Loucy (cell line): ENCODE data around the gene SEC11A.
A peak's percentile ranks its signal among the peaks of the same experiment; 100 is the strongest.

Experiments
- H2AFZ ChIP-seq: fragments of 200-600 bp; sonication (generic); 2 replicates; pipeline ENCODE4 v1.6.0; 2016; ENCODE audit warnings: antibody characterized with exemption, mild to moderate bottlenecking, low read length, moderate library complexity
- H3F3A ChIP-seq: fragments of 200-600 bp; 2 replicates; pipeline ENCODE4 v1.6.0; 2016; ENCODE audit warnings: antibody characterized with exemption, low read depth, mild to moderate bottlenecking
- H3K27me3 ChIP-seq: fragments of 200-600 bp; sonication (generic); 2 replicates; pipeline ENCODE4 v1.6.1; 2014; ENCODE audit warnings: low read length, mild to moderate bottlenecking; ENCODE audit not compliant: insufficient read depth, poor library complexity, severe bottlenecking
- H3K36me3 ChIP-seq: fragments of 200-600 bp; sonication (generic); 2 replicates; pipeline ENCODE4 v1.6.1; 2016; ENCODE audit warnings: low read length; ENCODE audit not compliant: insufficient read depth
- H3K4me1 ChIP-seq: fragments of 200-600 bp; sonication (generic); 2 replicates; pipeline ENCODE4 v1.5.1; 2014; ENCODE audit warnings: low read length, mild to moderate bottlenecking; ENCODE audit not compliant: insufficient read depth, poor library complexity, severe bottlenecking
- H3K4me2 ChIP-seq: fragments of 200-600 bp; sonication (generic); 2 replicates; pipeline ENCODE4 v1.6.0; 2014; ENCODE audit warnings: antibody characterized with exemption, low read length, low read depth, mild to moderate bottlenecking; ENCODE audit not compliant: poor library complexity, severe bottlenecking
- H3K4me3 ChIP-seq: fragments of 200-600 bp; sonication (generic); 2 replicates; pipeline ENCODE4 v1.5.1; 2014; ENCODE audit warnings: low read length, mild to moderate bottlenecking, mixed read lengths; ENCODE audit not compliant: poor library complexity, severe bottlenecking
- H3K79me2 ChIP-seq: fragments of 200-600 bp; sonication (generic); 2 replicates; pipeline ENCODE4 v1.6.1; 2014; ENCODE audit warnings: low read length; ENCODE audit not compliant: insufficient read depth
- H3K9ac ChIP-seq: fragments of 200-600 bp; sonication (generic); 2 replicates; pipeline ENCODE4 v1.6.0; 2014; ENCODE audit warnings: mild to moderate bottlenecking, low read depth, low read length, moderate library complexity; ENCODE audit not compliant: poor library complexity, severe bottlenecking
- H3K9me2 ChIP-seq: fragments of 200-600 bp; sonication (generic); replicated peaks from 2 replicates; pipeline ENCODE4 v1.6.1; 2016; ENCODE audit warnings: low read depth, low read length, mixed read lengths
- H3K9me3 ChIP-seq: fragments of 200-600 bp; sonication (generic); 2 replicates; pipeline ENCODE4 v1.6.1; 2014; ENCODE audit warnings: mild to moderate bottlenecking, antibody characterized with exemption, low read length, low read depth; ENCODE audit not compliant: insufficient read depth
- H4K20me1 ChIP-seq: fragments of 200-600 bp; sonication (generic); 2 replicates; pipeline ENCODE4 v1.6.0; 2014; ENCODE audit warnings: antibody characterized with exemption, low read length, mild to moderate bottlenecking; ENCODE audit not compliant: insufficient read depth, poor library complexity, severe bottlenecking
- EZH2phosphoT487 ChIP-seq: fragments of 200-600 bp; IDR thresholded peaks from 2 replicates; pipeline ENCODE4 v1.6.1; 2018; ENCODE audit warnings: antibody characterized with exemption, mild to moderate bottlenecking, moderate library complexity, borderline replicate concordance
- TF ChIP-seq, protein P1 (sequence below): fragments of 200-600 bp; sonication (generic); conservative IDR thresholded peaks from 2 replicates; pipeline ENCODE4 v1.5.1; 2014; ENCODE audit warnings: mild to moderate bottlenecking, antibody characterized with exemption, low read length

The SEC11A gene

DNA sequence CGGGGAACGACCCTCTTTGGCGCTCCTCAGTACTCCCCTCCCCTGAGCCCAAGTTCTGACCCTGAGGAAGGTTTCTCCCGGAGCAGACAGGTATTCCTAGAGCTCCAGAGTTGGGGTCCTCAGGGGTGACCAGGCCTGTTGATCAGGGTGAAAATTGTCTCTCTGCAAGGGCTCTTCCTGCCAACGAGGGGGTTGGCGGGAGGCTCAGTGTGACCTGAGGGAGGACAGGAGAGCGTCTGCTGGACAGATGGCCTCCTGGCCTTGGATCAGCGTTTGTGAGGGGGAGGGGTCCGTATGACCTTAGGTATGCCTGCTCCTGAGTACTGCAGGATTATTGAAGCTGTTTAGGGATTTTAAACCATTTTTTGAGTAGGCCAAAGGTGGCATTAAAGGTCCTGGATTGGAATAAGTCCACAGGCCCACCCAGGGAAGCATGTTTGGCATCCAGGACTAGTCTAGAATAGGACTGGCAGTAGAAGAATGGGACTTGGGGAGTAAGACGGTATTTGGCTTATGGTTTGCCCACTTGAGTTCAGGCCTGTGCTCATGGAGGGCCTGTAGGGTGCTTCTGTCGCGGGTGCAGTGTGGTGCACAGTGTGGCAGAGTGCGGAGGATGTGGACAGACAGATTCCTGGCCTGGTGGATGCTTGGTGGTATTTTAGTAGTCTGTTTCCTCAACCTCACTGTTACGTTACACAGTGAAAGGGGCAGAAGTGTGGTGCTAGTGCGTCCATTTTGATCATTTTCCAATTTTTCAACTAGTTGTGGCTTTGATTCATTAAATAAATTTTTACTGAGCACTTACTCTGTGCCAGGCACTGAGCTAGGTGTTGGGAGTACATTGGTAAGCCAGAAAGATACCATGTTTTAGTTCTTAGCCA, 33.4 kb upstream of the SEC11A start:
- H3K79me2 ChIP-seq: peaks cover 74% of the 10 kb centered on the region
- no peaks in the 10 kb centered on the region for H3K9me3 ChIP-seq
- H3K4me2 ChIP-seq: peak overlapping the region; percentile 83
- H3K4me3 ChIP-seq: peak overlapping the region; percentile 88
- peaks cover 45% of the 10 kb centered on the region for H3K4me1 ChIP-seq
- TF ChIP-seq, protein P1, sequence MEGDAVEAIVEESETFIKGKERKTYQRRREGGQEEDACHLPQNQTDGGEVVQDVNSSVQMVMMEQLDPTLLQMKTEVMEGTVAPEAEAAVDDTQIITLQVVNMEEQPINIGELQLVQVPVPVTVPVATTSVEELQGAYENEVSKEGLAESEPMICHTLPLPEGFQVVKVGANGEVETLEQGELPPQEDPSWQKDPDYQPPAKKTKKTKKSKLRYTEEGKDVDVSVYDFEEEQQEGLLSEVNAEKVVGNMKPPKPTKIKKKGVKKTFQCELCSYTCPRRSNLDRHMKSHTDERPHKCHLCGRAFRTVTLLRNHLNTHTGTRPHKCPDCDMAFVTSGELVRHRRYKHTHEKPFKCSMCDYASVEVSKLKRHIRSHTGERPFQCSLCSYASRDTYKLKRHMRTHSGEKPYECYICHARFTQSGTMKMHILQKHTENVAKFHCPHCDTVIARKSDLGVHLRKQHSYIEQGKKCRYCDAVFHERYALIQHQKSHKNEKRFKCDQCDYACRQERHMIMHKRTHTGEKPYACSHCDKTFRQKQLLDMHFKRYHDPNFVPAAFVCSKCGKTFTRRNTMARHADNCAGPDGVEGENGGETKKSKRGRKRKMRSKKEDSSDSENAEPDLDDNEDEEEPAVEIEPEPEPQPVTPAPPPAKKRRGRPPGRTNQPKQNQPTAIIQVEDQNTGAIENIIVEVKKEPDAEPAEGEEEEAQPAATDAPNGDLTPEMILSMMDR: no peak
- no peak for TF ChIP-seq EZH2phosphoT487
- H3F3A ChIP-seq: no peaks in the 10 kb centered on the region
- no peaks in the 10 kb centered on the region for H3K9me2 ChIP-seq
- peak overlapping the region; percentile 45; the same call in 1 of the 2 replicates for H2AFZ ChIP-seq
- H3K9ac ChIP-seq: peak overlapping the region; percentile 80
- peaks cover 43% of the 10 kb centered on the region for H4K20me1 ChIP-seq
- no peaks in the 10 kb centered on the region for H3K36me3 ChIP-seq
- H3K27me3 ChIP-seq: no peaks in the 10 kb centered on the region

DNA sequence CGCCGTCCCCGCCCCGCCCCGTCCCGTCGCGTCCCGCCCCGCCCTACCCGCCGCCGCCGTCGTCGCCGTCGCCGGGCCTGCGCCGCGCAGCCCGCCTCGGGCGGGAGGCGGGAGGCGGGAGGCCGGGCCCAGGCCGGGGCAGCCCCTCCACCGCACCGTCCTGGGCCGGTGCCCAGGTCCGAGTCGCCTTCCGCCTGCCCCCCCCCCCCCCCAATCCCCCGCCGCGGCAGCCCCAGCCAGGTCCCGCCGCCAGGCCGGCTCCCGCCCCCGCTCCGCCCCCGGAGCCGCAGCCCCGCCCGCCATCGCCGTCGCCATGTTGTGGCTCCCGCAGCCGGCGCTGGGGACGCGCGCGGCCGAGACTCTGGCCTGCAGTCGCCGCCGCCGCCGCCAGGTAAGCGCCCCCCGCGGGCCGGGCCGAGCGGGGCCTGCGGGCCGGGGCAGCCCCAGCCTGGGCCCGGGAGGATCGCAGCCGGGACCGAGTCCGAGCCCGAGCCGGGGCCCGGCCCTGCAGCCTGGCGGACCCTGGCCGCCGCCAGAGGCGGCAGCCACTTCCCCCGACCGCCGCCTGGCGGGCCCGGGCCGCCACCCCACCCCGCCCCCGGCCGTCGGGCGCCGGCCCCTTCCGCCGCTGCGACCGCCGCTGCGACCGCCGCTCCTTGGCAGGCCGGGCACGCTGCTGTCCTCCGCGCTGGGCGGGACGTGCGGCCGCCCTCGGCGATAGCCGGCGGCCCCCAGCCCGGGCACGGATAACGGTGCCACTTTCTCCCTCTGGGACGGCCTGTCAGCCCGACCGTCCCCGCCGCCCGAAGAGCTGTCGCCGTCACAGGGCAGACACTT, 32.6 kb upstream of the SEC11A start, which contains the start of gene ZNF592:
ZNF592 (plus strand) TSS at position 319 of the 837 bp plus-strand sequence. CDS start 34,084 bp downstream, outside the sequence.
- Histone ChIP-seq H3K4me1 (peaks cover 39% of the 10 kb centered on the region), H2AFZ (peak within 1 kb of the TSS; percentile 96), H3K9ac (peak within 1 kb of the TSS; percentile 89), H3K79me2 (peaks cover 65% of the 10 kb centered on the region), H3F3A (no peaks in the 10 kb centered on the region), H3K36me3 (no peaks in the 10 kb centered on the region), H4K20me1 (peaks cover 36% of the 10 kb centered on the region), H3K27me3 (no peaks in the 10 kb centered on the region), H3K9me3 (no peaks in the 10 kb centered on the region), H3K4me3 (peak within 1 kb of the TSS; percentile 88), H3K4me2 (peak within 1 kb of the TSS; percentile 91), H3K9me2 (no peaks in the 10 kb centered on the region)
- TF ChIP-seq EZH2phosphoT487: no peak
- TF ChIP-seq, protein P1: no peak

DNA sequence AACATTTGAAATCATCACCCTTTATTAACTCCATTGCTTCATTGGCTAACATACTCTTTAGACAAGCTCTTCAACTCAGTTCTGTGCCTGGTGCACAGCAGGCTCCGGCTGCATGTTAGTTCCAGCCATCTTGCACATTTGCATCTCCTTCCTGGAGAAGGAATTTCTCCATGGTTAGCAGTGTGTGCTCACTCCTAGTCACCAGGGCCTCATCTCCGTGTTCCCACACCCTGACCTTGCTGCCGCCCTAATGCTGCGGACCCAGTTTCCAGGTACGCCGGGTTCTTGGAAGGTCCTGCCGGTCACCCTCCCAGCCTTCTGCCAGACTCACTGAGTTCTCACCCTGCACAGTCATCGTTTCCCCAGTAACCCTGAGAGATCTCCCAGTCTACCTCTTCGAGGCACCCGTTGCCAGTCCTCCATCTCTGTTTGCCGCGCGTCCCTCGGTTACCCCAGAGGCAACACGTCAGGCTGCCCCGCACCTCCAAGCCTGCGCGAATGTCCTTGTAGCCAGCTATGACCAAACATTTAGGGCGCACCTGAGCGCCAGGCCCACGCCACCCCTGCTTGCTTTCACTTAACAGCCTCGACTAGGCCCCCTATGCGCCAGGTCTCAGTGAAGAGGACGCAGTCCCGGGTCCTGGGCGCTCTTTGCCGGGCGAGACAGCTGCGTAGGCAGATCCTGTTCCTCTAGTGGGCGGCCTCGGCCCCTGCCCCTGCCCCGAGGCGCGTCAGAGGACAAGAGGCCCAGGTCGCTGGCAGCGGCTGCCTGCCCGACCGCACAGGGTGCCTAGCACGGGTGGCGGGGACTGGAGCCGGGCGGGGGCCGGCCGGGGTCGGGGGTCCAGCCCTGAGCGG, 31.7 kb upstream of the SEC11A start:
- Histone ChIP-seq H2AFZ (peak overlapping the region; percentile 96), H3K4me1 (peaks cover 34% of the 10 kb centered on the region), H3K4me2 (peak overlapping the region; percentile 91), H3K9ac (peak overlapping the region; percentile 89), H3K27me3 (no peaks in the 10 kb centered on the region), H3K9me2 (no peaks in the 10 kb centered on the region), H4K20me1 (peaks cover 36% of the 10 kb centered on the region), H3K4me3 (peak overlapping the region; percentile 88), H3F3A (no peaks in the 10 kb centered on the region), H3K79me2 (peaks cover 56% of the 10 kb centered on the region), H3K36me3 (no peaks in the 10 kb centered on the region), H3K9me3 (no peaks in the 10 kb centered on the region)
- no peak for TF ChIP-seq EZH2phosphoT487
- TF ChIP-seq, protein P1: 0 out of 2 replicates have a peak, but pooled peaks have one; percentile 10
